Cortex of kidney (tissue), 1 donor: ENCODE measurements around the gene ZC3H14.

Source experiments
- DNase-seq: peaks from one replicate; lab custom pipeline; 2025; lab: John Stamatoyannopoulos, UW

Gene ZC3H14

GRCh38 chr14:88611878-88612277 lies 49.0 kb downstream of the ZC3H14 start:
- DNase-seq, result no peak

- DNase-seq, result no peak
Observed at GRCh38 chr14:88612981-88613380, 50.1 kb downstream of the ZC3H14 start.

GRCh38 chr14:88613552-88614010 lies 50.7 kb downstream of the ZC3H14 start:
- no peak for DNase-seq

- no peak for DNase-seq
Observed at GRCh38 chr14:88614218-88614907, 51.5 kb downstream of the ZC3H14 start.

- DNase-seq, result no peak
Observed at GRCh38 chr14:88616697-88617096, 53.9 kb downstream of the ZC3H14 start.

GRCh38 chr14:88617479-88617878 lies 54.6 kb downstream of the ZC3H14 start:
- DNase-seq, result no peak

GRCh38 chr14:88618476-88618875 lies 55.6 kb downstream of the ZC3H14 start:
- no peak for DNase-seq

GRCh38 chr14:88621100-88621499 lies 58.3 kb downstream of the ZC3H14 start:
- no peak for DNase-seq

- DNase-seq, result no peak
Observed at GRCh38 chr14:88625671-88626070, 62.8 kb downstream of the ZC3H14 start.

- DNase-seq, result no peak
Observed at GRCh38 chr14:88628033-88628432, 65.2 kb downstream of the ZC3H14 start.

- DNase-seq, result no peak
Observed at GRCh38 chr14:88628462-88628861, 65.6 kb downstream of the ZC3H14 start.

- no peak for DNase-seq
Observed at GRCh38 chr14:88630565-88630964, 67.7 kb downstream of the ZC3H14 start.

GRCh38 chr14:88631091-88631490 lies 68.3 kb downstream of the ZC3H14 start:
- no peak for DNase-seq

GRCh38 chr14:88632512-88632911 lies 69.7 kb downstream of the ZC3H14 start:
- DNase-seq, result no peak

GRCh38 chr14:88639221-88639620 lies 76.4 kb downstream of the ZC3H14 start:
- no peak for DNase-seq

- no peak for DNase-seq
Observed at GRCh38 chr14:88660056-88660455, 97.2 kb downstream of the ZC3H14 start.

- DNase-seq, result no peak
Observed at GRCh38 chr14:88667555-88668273, 104.9 kb downstream of the ZC3H14 start.

- DNase-seq, result no peak
Observed at GRCh38 chr14:88668448-88669116, 105.7 kb downstream of the ZC3H14 start.

- DNase-seq, result no peak
Observed at GRCh38 chr14:88669346-88669745, 106.5 kb downstream of the ZC3H14 start.
